GM12878 (cell line): ENCODE data around the gene FOXD3. TPM values are rescaled to one million over a fixed set of nuclear protein-coding genes. Genes with fewer than 3 reads are reported as not detected.
A peak's percentile ranks its signal among the peaks of the same experiment; 100 is the strongest.

Experiments
- ATAC-seq: fragments of 200-7000 bp; cut with Tn5 transposase; 3 replicates; pipeline ENCODE4 v1.9.1; 2020; ENCODE audit warnings: mild to moderate bottlenecking, moderate library complexity
- BruUV-seq: library from RNA; stranded (reverse); fragments of 400-500 nt; replicated peaks from 2 replicates; lab custom pipeline; 2021; lab: Mats Ljungman, UMichigan
- CTCF ChIA-PET: fragments of 300-600 bp; sonication (Branson Sonifier 250); formaldehyde crosslinking; extraction: SDS; loops from one replicate; lab custom pipeline; 2021; ENCODE audit warnings: inconsistent platforms; lab: Yijun Ruan, JAX
- POLR2A ChIA-PET: fragments of 350-600 bp; formaldehyde crosslinking; extraction: SDS; loops from one replicate; lab custom pipeline; 2021; ENCODE audit warnings: inconsistent platforms; lab: Charles Lee
- RAD21 ChIA-PET: fragments of 300-600 bp; sonication (Branson Sonifier 250); formaldehyde crosslinking; loops from one replicate; lab custom pipeline; 2023; ENCODE audit warnings: antibody characterized with exemption; ENCODE audit not compliant: unreplicated experiment; lab: Charles Lee
- SMC1A ChIA-PET: fragments of 300-600 bp; sonication (Branson Sonifier 250); formaldehyde crosslinking; loops from one replicate; lab custom pipeline; 2023; ENCODE audit not compliant: unreplicated experiment, uncharacterized antibody; lab: Charles Lee
- DNase-seq: peaks from one replicate; pipeline ENCODE4 v3.0.0-alpha.2; 2011; ENCODE audit warnings: low read depth, low spot score
- FAIRE-seq: peaks from 3 replicates; lab custom pipeline; 2011; peaks lifted over from hg19 to GRCh38; lab: Jason Lieb, UNC
- H2AFZ ChIP-seq: 2 replicates; pipeline ENCODE4 v1.6.0; 2011; ENCODE audit warnings: low read depth, low read length, control low read depth; ENCODE audit not compliant: control insufficient read depth
- H3K27ac ChIP-seq: 2 replicates; pipeline ENCODE4 v1.5.1; 2011; ENCODE audit warnings: control low read depth; ENCODE audit not compliant: control insufficient read depth, insufficient read depth
- H3K27me3 ChIP-seq, 2 experiments: replicated peaks in 1 of 2; 2 replicates each; pipeline versions ENCODE4 v1.6.0 to v1.6.1; 2011; ENCODE audit warnings: low read length in 1 of 2; ENCODE audit not compliant: control insufficient read depth in 2 of 2, insufficient read depth in 2 of 2
- H3K36me3 ChIP-seq, 2 experiments: 2 replicates each; pipeline ENCODE4 v1.5.1; 2011; ENCODE audit warnings: low read length in 1 of 2; ENCODE audit not compliant: control insufficient read depth in 2 of 2, insufficient read depth in 2 of 2
- H3K4me1 ChIP-seq: 2 replicates; pipeline ENCODE4 v1.6.1; 2011; ENCODE audit warnings: mild to moderate bottlenecking, low read length, moderate library complexity, mixed read lengths; ENCODE audit not compliant: control insufficient read depth, insufficient read depth
- H3K4me2 ChIP-seq: 2 replicates; pipeline ENCODE4 v1.6.0; 2011; ENCODE audit warnings: control low read depth; ENCODE audit not compliant: control insufficient read depth, insufficient read depth
- H3K4me3 ChIP-seq: fragments of 200-600 bp; sonication (generic); 2 replicates; pipeline ENCODE4 v1.5.1; 2016
- H3K79me2 ChIP-seq: 2 replicates; pipeline ENCODE4 v1.6.0; 2011; ENCODE audit warnings: low read length; ENCODE audit not compliant: control insufficient read depth, insufficient read depth
- H3K9ac ChIP-seq: 2 replicates; pipeline ENCODE4 v1.8.0; 2011; ENCODE audit warnings: low read length, control low read depth, mixed read lengths; ENCODE audit not compliant: control insufficient read depth, insufficient read depth
- H3K9me3 ChIP-seq: replicated peaks from 3 replicates; pipeline ENCODE4 v1.5.1; 2011; ENCODE audit warnings: mild to moderate bottlenecking, low read length; ENCODE audit not compliant: control insufficient read depth, insufficient read depth
- H4K20me1 ChIP-seq: 2 replicates; pipeline ENCODE4 v1.6.0; 2011; ENCODE audit not compliant: control insufficient read depth, insufficient read depth
- NFIC ChIP-seq: IDR thresholded peaks from 2 replicates; pipeline ENCODE4 v1.6.1; 2012; ENCODE audit warnings: low read depth, mild to moderate bottlenecking, inconsistent platforms, low read length, moderate library complexity
- NR2C2 ChIP-seq: IDR thresholded peaks from 2 replicates; pipeline ENCODE4 v1.6.1; 2011; ENCODE audit warnings: borderline replicate concordance, low read depth; ENCODE audit not compliant: control insufficient read depth, insufficient read length
- SUZ12 ChIP-seq: fragments of 200-600 bp; sonication (generic); IDR thresholded peaks from one replicate; pipeline ENCODE4 v1.6.1; 2018; ENCODE audit warnings: antibody characterized with exemption, mild to moderate bottlenecking; ENCODE audit not compliant: unreplicated experiment
- WGBS: methylation state at CpG from one replicate; pipeline ENCODE4 v1.1.6; 2016; ENCODE audit warnings: low lambda C conversion rate; ENCODE audit not compliant: insufficient replicate concordance, insufficient coverage; ENCODE audit errors: missing lambda C conversion rate; 5-methylcytosine and 5-hydroxymethylcytosine counted together
- in situ Hi-C: fragments of 300-500 bp; cut with MboI; formaldehyde crosslinking; loops from 9 replicates; pipeline ENCODE4 v1.14.3; 2018; ENCODE audit warnings: mixed read lengths
- intact Hi-C: fragments of 100-400 bp; cut with micrococcal nuclease; formaldehyde crosslinking; loops from one replicate; pipeline ENCODE4 v1.14.2; 2022; ENCODE audit not compliant: unreplicated experiment
- polyA plus RNA-seq, 11 experiments: library from polyadenylated mRNA; depleted of rRNA in 4 of 11; unstranded in 6 of 11; stranded (reverse) in 5 of 11; fragments of >200 nt; fragmentation: Nextera tagmentation in 4 of 11; fragmentation: Illumina TruSeq in 1 of 11; extraction: Ambion mirVana in 4 of 11; extraction: Trizol in 1 of 11; gene quantifications; 1 replicate in 1 of 11; 2 replicates in 10 of 11; pipeline versions ENCODE4 v1.2.1 to v1.2.3, GENCODE V29; 2011 to 2016; ENCODE audit warnings: inconsistent platforms in 2 of 11, missing spikeins in 2 of 11, low read depth in 1 of 11
- total RNA-seq, 4 experiments: library from RNA; depleted of rRNA in 3 of 4; stranded (reverse); fragments of >200 nt in 3 of 4; fragmentation: Illumina TruSeq in 1 of 4; extraction: Trizol in 1 of 4; gene quantifications; 2 replicates each; pipeline versions ENCODE4 v1.2.1 to v1.2.3, GENCODE V29; 2013 to 2021

FOXD3 gene
- total and polyA plus RNA-seq, 10 of the 15 experiments (the other 5 are each of a cell fraction or from before 2014, with no cell fraction given), result not detected

DNA sequence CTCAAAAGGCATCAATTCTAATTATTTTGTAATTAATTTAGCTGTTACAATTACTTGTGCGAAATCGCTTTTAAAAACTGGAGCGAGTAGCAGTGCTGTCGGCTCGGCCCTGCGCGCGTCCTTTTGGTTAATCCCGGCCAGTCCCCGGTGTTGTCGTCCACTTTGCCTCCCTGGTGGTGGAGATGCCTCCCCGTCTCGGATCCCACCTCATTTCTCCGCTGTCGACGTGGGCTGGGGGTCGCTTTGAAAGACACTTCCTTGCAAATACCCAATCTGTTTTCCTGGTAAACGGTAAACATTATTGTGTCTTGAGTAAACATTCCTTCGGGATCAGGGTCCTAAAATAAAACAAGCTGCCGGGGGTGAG lies 3.7 kb downstream of the FOXD3 start:
- Histone ChIP-seq H3K4me3 (no peak overlapping the region), H3K4me2 (no peak overlapping the region), H3K27me3 (peaks cover 14 to 54% of the 10 kb centered on the region in 2 experiments)
- ChIA-PET SMC1A (interaction anchor here (0.7 to 1.5 kb wide), 4 partner anchors 110 to 466 kb away, joined by 3 to 5 read pairs (median 3); no protein-coding TSS in a partner anchor), CTCF (interaction anchor here (1.0 to 4.7 kb wide), 10 partner anchors 8 to 212 kb away, joined by 3 to 26 read pairs (median 4); no protein-coding TSS in a partner anchor)
- no peak for DNase-seq
- WGBS, result 50% methylated on average over 20 of the region's 20 CpGs
- peak; percentile 20 for TF ChIP-seq SUZ12
- no peak for TF ChIP-seq NR2C2
- TF ChIP-seq, all 136 proteins: peak for 1
- Histone ChIP-seq H3K4me1 (no peaks in the 10 kb centered on the region; the same call in 1 of the 2 replicates), H3K79me2 (no peaks in the 10 kb centered on the region), H2AFZ (no peak overlapping the region), H3K9ac (no peak overlapping the region), H3K9me3 (peaks cover 1% of the 10 kb centered on the region; the same call in 1 of the 3 replicates), H3K27ac (no peak overlapping the region), H3K36me3 (no peaks in the 10 kb centered on the region), H4K20me1 (no peaks in the 10 kb centered on the region)
- ChIA-PET RAD21 (interaction anchor here (1.3 to 2.1 kb wide), 2 partner anchors 34 to 212 kb away, joined by 3 to 8 read pairs; no protein-coding TSS in a partner anchor), POLR2A (no interaction called here)
- no TSS peak for BruUV-seq
- ATAC-seq, result no peak
- intact Hi-C loops (no loop called here), in situ Hi-C loops (no loop called here)
- no peak for FAIRE-seq

DNA sequence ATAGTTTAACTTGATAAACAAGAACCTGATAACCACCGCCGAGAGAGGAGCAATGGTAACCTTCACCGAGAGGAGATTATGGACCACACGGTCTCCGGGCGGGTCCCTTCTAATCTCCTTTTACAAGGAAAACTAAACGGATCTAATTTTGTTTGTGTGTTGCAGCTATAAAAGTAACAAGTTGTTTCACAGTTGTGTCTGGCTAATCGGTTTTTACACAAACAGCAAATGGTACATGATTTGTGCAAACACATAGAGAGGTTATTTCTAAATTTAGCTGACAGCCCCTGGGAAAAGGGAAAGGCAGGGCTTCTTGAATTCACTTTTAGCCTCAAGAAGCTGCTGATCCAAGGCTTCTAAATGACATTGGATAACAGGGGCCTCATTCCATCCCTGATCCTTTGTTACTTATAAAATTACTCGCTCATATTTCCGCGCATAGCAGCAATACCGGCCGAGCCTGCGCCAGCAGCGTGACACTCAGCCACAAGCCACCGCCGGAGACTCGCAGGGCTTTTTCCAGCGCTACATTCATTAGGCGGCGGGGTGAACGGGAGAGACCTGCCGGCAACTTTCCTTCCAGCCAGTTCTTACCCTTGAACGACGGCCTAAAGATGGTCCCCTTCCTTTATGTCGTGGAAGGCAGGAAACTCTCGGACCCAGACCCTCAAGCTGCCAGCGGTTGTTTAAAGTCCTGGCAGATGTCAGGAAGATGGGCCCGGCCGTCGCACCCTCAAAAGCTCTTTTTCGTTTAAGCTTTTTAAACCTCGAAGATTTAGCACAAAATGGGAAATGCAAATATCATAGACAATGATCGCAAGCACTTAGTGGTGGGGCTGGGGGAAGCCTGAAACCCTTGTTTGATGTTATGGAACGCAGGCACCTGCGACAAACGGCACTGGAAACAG lies 4.4 kb downstream of the FOXD3 start:
- ChIA-PET SMC1A (interaction anchor here (0.6 to 1.5 kb wide), 5 partner anchors 16 to 227 kb away, joined by 3 to 5 read pairs (median 3); no protein-coding TSS in a partner anchor), RAD21 (interaction anchor here (0.6 to 2.1 kb wide), 3 partner anchors 34 to 211 kb away, joined by 3 to 8 read pairs (median 3); no protein-coding TSS in a partner anchor)
- no peak overlapping the region for H2AFZ ChIP-seq

More for the DNA sequence above, 4.4 kb downstream of the FOXD3 start:
- ATAC-seq (no peak), DNase-seq (no peak), FAIRE-seq (no peak)
- peaks cover 1% of the 10 kb centered on the region; the same call in 1 of the 3 replicates for H3K9me3 ChIP-seq
- H3K4me1 ChIP-seq, result no peaks in the 10 kb centered on the region; the same call in 1 of the 2 replicates
- ChIA-PET POLR2A (no interaction called here), CTCF (interaction anchor here (0.7 to 4.7 kb wide), 18 partner anchors 9 to 212 kb away, joined by 3 to 26 read pairs (median 4); no protein-coding TSS in a partner anchor)
- in situ Hi-C loops, result no loop called here
- no peak overlapping the region for H3K4me3 ChIP-seq
- no peak overlapping the region for H3K27ac ChIP-seq
- H3K4me2 ChIP-seq, result peak overlapping the region; percentile 30; the same call in 1 of the 2 replicates
- no peak overlapping the region for H3K9ac ChIP-seq
- no peaks in the 10 kb centered on the region for H3K79me2 ChIP-seq
- WGBS, result 18% methylated on average over 37 of the region's 37 CpGs
- TF ChIP-seq NFIC, result no peak
- TF ChIP-seq SUZ12, result peak; percentile 47
- no TSS peak for BruUV-seq
- intact Hi-C loops, result no loop called here
- no peaks in the 10 kb centered on the region for H4K20me1 ChIP-seq
- no peaks in the 10 kb centered on the region for H3K36me3 ChIP-seq
- peaks cover 13 to 48% of the 10 kb centered on the region in 2 experiments for H3K27me3 ChIP-seq
